HPDE6-E6E7 (cell line): ENCODE measurements around the gene ZNF709.
"Not testable (repeated sequence)": the region's sequence is repeated elsewhere in the genome, so short reads cannot be mapped to it uniquely, and the experiment has no call there.

Experiments
- DNase-seq: peaks from one replicate; pipeline ENCODE4 v3.0.0; 2011; ENCODE audit warnings: missing footprints; ENCODE audit errors: extremely low spot score

Gene ZNF709

DNA sequence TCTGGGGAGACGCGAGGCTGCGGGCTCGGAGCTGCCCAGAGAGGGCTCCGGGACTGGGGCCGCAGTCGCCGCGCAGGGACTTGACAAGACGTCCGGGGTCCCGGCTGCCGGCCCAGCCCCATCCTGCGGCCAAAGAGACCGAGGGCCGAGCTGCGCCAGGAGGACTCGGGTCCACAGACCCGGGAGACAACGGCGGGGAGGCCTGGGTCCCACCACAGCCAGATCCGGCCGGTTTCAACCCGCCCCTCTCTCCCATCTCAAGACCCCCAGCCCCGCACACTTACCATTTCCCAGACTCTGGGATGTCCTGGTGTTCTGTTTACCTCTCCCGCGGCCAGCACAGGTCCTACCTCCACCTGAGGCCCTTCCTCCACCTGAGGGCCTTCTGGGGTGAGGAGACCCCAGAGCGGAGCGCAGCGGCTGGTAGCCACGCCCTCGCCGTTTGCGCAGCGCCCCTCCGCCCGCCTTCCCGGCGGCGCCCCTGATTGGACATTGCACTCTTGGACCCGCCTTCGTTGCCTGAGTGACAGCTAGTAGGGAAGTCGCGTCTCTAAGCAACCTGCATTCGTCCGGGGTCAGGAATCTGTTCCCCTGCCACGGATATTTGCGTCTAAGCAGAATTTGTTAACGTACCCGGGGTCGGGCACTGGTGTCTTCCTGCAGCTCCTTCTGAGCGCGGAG is at the start of gene ZNF709:
Gene ZNF709 (minus strand): TSS at position 446 of the 681 bp plus-strand sequence. CDS start 159 bp downstream, at position 287.
- peak; percentile 64 for DNase-seq

DNA sequence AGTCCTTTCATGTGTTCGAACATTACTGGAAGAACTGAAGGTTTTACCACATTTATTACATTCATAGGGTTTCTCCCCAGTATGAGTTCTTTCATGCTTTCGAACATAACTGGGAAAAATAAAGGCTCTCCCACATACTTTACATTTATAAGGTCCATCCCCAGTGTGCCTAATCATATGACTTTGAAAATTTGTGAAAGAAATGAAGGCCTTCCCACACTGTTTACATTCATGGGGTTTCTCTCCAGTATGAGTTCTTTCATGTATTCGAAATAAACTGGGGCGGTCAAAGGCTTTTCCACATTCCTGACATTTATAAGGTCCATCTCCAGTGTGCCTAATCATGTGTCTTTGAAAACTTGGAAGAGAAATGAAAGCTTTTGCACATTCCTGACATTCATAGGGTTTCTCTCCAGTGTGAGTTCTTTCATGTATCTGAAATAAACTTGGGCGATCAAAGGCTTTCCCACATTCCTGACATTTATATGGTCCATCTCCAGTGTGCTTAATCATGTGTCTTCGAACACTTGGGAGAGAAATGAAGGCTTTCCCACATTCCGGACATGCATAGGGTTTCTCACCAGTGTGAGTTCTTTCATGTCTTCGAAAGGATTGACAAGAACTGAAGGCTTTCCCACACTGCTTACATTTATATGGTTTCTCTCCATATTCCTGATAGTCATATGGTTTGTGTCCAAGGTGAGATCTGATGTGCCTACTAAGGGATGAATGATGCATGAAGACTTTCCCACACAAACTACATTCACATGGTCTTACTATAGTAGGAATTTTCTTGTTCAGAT is 42.6 kb upstream of the ZNF709 start:
- no peak for DNase-seq

DNA sequence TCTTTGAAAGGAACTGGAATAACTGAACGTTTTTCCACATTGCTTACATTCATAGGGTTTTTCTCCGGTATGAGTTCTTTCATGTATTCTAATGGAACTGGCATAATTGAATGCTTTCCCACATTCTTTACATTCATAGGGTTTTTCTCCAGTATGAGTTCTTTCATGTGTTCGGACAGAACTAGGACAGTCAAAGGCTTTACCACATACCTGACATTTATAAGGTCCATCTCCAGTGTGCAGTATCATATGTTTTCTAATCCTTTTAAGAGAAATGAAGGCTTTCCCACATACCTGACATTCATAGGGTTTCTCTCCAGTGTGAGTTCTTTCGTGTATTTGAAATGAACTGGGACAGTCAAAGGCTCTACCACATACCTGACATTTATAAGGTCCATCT is 41.9 kb upstream of the ZNF709 start:
- DNase-seq = no peak

DNA sequence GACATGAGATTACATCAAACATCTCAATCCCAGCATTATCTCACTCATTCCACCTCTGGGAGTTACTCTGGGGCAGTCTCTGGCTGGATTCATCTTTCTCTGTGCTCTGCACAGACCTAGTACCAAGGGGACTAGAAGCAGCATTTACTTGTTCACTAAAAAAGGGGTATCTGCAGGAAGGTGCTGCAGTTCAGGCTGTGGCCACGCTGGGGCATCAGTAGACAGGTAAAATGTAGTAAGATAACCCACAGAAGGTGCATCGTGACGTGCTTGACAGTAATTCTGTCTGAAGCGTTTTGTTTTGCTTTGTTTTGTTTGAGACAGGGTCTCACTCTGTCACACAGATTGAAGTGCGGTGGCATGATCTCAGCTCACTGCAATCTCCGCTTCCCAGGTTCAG is 37.4 kb upstream of the ZNF709 start:
- DNase-seq = no peak

DNA sequence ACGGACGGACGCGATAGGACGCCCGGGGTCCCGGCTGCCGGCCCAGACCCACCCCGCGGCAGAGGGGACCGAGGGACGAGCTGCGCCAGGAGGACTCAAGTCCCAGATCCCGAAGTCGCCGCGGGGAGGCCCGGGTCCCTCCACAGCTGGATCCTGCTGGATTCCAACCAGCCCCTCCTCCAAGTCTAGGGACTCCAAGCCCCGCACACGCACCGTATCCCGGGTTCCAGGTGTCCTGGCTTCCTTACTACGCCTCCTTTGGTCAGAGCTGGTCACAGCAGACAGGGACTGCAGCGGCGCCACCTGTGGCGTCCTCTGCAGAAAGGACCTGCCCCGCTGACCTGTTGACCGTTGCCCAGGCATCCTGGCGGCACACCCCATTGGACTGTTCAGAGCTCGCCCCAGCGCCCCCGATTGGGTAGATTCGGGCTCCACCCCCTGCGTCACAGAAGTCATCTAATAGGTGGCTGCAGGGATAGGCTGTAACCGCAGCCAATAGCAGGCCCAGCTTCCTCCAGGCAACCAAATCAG is 29.0 kb upstream of the ZNF709 start:
- DNase-seq = no peak

DNA sequence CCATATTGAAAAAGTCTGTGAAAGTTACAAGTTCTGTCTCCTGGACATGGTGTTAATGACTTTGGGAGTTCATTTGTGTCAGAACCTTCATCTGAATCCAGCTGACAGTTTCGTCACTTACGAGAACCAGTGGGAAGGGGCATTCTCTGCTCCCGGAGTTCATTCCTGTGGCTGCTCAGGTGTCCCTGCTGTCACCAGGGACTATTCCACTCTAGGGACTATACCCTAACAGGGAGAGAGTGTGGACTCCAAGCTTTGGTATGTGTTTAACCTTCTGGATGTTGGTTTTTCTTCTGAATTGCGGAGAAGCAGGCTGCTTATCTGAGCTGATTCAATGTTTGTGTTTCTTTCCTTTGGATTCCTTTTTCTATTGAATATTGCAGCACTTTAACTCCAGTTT is 12.4 kb upstream of the ZNF709 start:
- DNase-seq = no peak

DNA sequence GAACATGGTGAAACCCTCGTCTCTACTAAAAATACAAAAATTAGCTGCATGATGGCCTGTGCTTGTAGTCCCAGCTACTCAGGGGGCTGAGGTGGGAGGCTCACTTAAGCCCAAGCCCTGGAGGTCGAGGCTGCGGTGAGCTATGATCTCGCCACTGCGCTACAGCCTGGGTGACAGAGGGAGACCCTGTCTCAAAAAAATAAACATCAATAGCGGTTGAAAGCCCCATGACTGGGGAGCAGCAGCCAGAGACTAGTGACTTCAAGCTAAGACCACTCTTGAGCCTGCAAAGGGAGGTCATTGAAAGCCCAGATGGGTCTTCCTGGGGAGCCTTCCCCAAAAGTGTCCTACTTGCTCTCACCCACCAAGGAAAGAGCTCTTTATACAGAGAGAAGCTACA is 11.9 kb upstream of the ZNF709 start:
- no peak for DNase-seq

DNA sequence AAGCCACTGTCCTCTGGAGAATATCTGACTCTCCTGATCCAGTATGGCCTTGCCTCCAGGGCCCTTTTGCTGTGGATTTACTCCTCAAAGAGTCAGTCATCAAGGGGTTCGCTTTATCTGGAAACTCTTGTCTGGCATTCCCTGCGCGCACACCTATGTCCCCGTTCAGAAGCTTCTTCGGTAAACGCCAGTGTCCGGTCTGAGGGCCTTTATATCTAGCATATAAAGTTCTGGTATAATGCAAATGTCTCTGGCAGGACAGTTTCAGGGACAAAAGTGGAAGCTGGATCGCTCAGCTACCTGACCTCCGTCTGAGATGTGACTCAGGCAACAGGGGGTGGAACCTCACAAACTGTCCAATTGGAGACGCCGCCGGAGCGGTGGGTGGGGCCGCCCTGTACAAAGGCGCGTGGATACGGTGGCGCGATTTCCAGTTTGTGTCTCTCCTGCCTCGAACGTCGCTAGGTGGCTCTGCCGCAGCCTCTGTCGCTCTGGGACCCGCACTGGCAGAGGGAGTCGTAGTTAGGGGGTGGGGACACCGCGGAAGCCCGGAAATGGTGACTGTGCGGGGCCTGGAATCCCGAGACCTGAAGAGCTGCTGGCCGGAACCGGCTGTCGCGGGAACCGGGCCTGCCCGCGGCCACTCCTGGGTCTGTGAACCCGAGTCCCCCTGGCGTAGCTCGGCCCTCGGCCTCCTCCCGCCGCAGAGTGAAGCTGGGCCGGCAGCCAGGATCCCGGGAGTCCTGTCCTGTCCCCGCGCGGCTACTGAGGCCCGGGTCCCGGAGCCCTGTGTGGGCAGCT is 10.6 kb upstream of the ZNF709 start:
- peak; percentile 68 for DNase-seq

DNA sequence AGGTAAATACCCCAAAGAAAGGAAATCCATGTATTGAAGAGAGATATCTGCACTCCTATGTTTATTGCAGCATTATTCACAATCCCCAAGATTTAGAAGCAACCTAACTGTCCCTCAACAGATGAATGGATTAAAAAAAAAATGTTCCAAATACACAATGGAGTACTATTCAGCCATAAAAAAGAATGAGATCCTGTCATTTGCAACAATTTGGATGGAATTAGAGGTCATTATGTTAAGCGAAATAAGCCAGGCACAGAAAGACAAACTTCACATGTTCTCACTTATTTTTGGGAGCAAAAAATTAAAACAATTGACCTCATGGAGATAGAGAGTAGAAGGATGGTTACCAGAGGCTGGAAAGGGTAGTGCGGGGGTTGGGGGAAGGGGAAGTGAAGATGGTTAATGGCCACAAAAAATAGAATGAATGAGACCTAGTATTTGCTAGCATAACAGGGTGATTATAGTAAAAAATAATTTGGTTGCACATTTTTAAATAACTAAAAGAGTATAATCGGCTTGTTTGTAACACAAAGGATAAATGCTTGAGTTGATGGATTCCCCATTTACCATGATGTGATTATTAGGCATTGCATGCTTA is 9.7 kb upstream of the ZNF709 start:
- DNase-seq = no peak

DNA sequence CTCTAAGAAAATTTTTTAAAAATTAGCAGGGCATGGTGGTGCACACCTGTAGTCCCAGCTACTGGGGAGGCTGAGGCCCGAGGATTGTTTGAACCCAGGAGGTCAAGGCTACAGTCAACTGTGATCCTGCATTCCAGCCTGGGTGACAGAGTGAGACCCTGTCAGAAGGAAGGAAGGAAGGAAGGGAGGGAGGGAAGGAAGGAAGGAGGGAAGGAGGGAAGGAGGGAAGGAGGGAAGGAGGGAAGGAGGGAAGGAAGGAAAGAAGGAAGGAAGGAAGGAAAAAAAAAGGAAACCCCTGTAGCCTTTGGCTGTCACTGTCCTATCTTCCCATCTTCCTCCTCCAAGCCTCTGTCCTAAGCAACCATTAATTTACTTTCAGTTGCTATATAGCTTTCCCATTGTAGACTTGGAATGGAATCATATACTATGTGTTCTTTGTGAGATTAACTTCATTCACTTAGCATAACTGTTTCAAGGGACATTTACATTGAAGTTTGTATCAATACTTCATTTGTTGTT is 1.7 kb upstream of the ZNF709 start:
- not testable (repeated sequence) for DNase-seq

DNA sequence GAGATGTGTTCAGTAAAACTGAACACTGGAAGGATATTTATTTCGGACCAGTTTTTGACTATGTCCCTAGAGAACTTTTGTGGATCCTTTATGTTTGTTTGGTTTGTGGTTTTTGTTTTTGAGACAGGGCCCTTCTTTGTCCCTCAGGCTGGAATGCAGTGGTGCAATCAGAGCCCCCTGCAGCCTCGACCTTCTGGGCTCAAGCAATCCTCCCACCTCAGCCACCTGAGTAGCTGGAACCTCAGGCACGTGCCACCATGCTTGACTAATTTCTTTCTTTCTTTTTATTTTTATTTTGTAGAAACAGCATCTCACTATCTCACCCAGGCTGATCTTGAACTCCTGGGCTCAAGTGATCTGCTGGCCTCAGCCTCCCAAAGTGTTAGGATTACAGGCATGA is 955 bp upstream of the ZNF709 start:
- DNase-seq = no peak

DNA sequence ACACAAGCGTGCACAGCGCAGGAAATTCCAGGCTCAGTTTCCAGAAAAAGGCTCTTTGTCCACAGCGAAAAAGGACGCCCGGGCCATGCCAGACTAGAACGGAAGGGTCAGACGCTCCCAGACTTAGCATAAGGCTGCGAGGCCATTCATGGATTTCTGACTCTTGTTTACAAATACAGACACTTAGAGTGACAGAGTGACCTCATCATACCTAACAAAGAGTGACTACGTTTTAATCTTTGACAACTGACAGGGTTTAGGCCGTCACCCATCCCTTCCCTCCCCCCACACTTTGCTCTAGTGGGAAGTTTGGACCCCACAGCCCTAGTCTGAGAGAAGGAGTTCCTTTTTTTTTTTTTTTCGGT is 418 bp upstream of the ZNF709 start:
- no peak for DNase-seq

DNA sequence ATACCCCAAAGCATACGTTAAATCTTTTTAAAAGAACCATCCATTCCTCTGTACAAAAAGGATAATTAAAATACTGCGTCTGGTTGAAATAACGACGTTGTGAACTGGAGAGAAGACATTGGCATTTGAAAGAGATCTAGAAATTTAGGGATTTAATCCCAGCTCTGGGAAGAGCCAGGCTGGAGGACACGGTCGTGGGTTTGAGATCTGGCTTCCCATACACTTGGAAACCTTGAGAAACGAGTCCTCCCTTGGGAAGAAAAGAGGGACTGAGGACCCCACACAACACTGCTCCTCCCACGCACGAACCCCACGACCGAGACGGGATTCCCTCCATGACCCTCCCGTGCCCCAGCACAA is 625 bp downstream of the ZNF709 start:
- DNase-seq = no peak

DNA sequence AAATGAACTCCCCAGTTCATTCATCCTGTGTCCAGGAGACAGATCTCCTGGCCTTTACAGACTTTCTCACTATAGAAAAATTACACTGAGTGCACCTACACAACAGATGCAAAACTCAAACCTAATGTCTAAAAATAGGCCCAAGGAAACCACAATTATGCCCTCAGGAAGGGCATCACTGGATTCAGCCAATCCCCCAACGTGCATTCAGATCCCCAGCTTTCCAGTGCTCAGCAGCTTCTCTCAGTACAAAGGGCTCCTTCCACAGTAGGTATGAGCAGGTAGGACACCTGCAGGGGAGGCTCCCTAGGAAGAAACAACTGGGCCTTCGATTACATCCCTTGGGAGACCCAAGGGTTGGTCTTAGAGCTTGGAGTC is 2.1 kb downstream of the ZNF709 start:
- DNase-seq = no peak

DNA sequence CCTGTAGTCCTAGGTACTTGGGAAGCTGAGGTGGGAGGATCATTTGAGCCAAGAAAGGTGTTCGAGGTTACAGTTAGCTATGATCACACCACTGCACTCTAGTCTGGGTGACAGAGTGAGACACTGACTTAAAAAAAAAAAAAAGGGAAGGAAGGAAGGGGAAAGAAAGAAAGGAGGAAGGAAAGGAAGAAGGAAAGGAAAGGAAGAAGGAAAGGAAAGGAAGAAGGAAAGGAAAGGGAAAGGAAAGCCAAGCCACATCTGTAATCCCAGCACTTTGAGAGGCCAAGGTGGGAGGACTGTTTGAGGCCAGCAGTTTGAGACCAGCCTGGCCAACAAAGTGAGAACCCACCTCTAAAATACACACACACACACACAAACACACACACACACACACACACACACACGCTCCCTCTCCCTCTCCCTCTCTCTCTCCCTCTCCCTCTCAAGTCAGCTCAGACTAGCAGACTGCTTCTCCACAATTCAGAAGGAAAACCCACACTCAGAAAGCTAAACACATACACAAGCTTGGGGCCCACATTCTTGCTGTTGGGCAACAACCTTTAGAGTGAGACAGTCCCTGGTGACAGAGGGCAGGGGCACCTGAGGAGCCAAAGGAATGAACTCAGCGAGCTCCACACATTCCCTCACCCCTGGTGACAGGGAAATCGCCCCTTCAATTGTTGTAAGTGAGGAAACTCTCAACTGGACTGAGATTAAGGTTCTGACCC is 2.7 kb downstream of the ZNF709 start:
- no peak for DNase-seq

DNA sequence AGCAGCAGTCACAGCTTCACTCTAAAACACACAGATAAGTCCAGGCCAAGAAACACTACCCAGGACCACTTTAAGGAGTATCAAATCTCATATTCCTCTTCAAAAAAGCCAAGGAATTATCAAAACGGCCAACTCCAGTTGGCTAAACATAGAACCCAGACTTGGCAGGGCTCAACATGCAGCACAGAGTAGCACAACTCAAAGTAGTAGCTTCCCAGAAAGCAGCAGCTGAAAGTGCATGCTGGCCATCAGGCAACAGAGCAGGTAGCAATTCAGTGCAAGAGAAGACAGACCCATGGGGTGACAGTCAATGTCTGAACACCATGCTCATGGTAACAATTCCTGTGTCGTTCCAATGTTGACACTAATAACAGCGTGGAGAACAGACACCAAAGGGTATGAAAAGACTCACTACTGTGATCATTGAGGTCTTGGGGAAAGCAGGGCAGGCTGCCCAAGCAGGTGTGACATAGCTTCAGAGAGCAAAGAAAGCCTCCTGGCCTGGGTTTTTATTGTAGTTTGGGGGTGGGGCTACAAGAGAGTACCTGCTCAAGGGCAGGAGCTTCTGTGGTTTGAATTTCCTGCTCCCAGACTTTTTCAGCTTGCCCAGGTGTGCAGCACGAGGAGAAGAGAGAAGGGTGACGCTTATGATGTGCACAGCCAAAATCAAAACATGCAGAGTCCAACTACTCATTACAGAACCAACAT is 6.2 kb downstream of the ZNF709 start:
- no peak for DNase-seq

DNA sequence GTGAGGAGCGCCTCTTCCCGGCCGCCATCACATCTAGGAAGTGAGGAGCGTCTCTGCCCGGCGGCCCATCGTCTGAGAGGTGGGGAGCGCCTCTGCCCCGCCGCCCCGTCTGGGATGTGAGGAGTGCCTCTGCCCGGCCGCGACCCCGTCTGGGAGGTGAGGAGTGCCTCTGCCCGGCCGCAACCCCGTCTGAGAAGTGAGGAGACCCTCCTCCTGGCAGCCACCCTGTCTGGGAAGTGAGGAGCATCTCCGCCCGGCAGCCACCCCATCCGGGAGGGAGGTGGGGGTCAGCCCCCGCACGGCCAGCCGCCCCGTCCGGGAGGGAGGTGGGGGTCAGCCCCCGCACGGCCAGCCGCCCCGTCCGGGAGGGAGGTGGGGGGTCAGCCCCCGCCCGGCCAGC is 17.0 kb downstream of the ZNF709 start:
- not testable (repeated sequence) for DNase-seq

DNA sequence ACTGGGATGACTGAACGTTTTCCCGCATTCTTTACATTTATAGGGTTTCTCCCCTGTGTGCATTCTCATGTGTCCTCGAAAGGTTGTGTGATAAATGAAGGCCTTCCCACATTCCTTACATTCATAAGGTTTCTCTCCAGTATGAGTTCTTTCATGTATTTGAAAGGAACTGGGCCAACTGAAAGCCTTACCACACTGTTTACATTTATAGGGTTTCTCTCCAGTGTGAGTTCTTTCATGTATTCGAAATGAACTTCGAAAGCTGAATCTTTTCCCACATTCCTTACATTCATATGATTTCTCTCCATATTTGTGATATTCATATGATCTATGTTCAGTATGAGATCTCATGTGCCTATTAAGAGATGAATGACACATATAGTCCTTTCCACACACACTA is 19.4 kb downstream of the ZNF709 start:
- no peak for DNase-seq

DNA sequence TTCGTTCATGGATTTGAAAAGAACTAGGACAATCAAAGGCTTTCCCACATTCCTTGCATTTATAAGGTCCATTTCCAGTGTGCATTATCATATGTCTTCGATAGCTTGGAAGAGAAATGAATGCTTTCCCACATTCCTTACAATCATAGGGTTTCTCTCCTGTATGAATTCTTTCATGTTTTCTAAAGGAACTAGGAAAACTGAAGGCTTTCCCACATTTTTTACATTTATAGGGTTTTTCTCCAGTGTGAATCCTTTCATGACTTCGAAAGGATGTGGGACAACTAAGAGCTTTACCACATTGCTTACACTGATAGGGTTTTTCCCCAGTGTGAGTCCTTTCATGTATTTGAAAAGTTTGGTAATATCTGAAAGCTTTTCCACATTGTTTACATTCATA is 19.8 kb downstream of the ZNF709 start:
- DNase-seq = no peak

DNA sequence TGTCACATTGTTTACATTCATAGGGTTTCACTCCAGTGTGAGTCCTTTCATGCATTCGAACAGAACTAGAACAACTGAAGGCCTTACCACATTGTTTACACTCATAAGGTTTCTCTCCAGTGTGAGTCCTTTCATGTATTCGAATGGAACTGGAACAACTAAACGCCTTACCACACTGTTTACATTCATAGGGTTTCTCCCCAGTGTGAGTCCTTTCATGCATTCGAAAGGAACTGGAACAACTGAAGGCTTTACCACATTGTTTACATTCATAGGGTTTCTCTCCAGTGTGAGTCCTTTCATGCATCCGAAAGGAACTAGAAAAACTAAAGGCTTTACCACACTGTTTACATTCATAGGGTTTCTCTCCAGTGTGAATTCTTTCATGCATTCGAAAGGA is 20.5 kb downstream of the ZNF709 start:
- DNase-seq = not testable (repeated sequence)

DNA sequence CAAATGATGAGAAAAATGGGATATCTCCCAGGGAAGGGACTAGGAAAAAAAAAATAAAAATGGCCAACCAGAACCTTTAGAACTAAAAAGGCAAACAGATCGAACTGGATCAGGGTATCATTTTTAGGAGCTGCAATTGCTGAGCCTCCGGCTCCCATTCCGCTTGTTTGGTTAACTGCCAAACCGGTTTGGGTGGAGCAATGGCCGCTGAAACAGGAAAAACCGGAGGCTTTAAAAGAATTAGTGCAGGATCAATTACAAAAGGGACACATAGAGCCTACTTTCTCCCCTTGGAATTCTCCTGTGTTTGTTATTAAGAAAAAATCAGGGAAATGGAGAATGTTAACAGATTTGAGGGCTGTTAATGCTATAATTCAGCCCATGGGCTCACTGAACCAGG is 31.1 kb downstream of the ZNF709 start:
- no peak for DNase-seq
